A549 (cell line): Measurements from ENCODE around the gene ELOVL5.

Experiments
- BHLHE40 ChIP-seq: IDR thresholded peaks from 2 replicates; pipeline ENCODE4 v1.6.1; 2012; ENCODE audit warnings: low read depth, low read length, inconsistent platforms
- CHD2 ChIP-seq: fragments of 150-350 bp; IDR thresholded peaks from 2 replicates; pipeline ENCODE4 v1.6.1; 2014; ENCODE audit warnings: low read length; ENCODE audit not compliant: partially characterized antibody
- GATA3 ChIP-seq: IDR thresholded peaks from 2 replicates; pipeline ENCODE4 v1.6.1; 2012; ENCODE audit warnings: borderline replicate concordance
- JUN ChIP-seq, 2 experiments: fragments of >200 bp; sonication (Bioruptor Twin); formaldehyde crosslinking; IDR thresholded peaks; 2 replicates in 1 of 2; 3 replicates in 1 of 2; pipeline ENCODE4 v1.6.1; 2016 to 2017
- MAX ChIP-seq: IDR thresholded peaks from 2 replicates; pipeline ENCODE4 v1.6.1; 2012
- MYC ChIP-seq: IDR thresholded peaks from 2 replicates; pipeline ENCODE4 v1.6.1; 2012; ENCODE audit warnings: mild to moderate bottlenecking, inconsistent platforms, low read length, improper control_type of control experiment, borderline replicate concordance
- POLR2A ChIP-seq: IDR thresholded peaks from 2 replicates; pipeline ENCODE4 v1.6.1; 2012; ENCODE audit warnings: mild to moderate bottlenecking, low read length
- RAD21 ChIP-seq, 2 experiments: fragments of >200 bp in 1 of 2; sonication (Bioruptor Twin) in 1 of 2; formaldehyde crosslinking in 1 of 2; IDR thresholded peaks in 1 of 2; conservative IDR thresholded peaks in 1 of 2; 2 replicates in 1 of 2; 3 replicates in 1 of 2; pipeline ENCODE4 v1.6.1; 2012 to 2018; ENCODE audit warnings: inconsistent platforms in 1 of 2
- REST ChIP-seq: fragments of 200-600 bp; sonication (generic); IDR thresholded peaks from 2 replicates; pipeline ENCODE4 v1.6.1; 2016; ENCODE audit warnings: antibody characterized with exemption, mild to moderate bottlenecking, moderate library complexity
- RFX5 ChIP-seq: fragments of 450-650 bp; IDR thresholded peaks from 2 replicates; pipeline ENCODE4 v1.7.1; 2014; ENCODE audit warnings: antibody characterized with exemption, mild to moderate bottlenecking, moderate library complexity
- SREBF2 ChIP-seq: fragments of 450-650 bp; IDR thresholded peaks from 2 replicates; pipeline ENCODE4 v1.6.1; 2014; ENCODE audit warnings: mild to moderate bottlenecking, moderate library complexity
- TF ChIP-seq, protein P1 (sequence below): fragments of >200 bp; sonication (Bioruptor Twin); formaldehyde crosslinking; IDR thresholded peaks from 3 replicates; pipeline ENCODE4 v1.5.1; 2016
- TF ChIP-seq, protein P2 (sequence below): fragments of 150-350 bp; IDR thresholded peaks from 2 replicates; pipeline ENCODE4 v1.6.1; 2014; ENCODE audit warnings: low read depth, mild to moderate bottlenecking, low read length

DNA sequence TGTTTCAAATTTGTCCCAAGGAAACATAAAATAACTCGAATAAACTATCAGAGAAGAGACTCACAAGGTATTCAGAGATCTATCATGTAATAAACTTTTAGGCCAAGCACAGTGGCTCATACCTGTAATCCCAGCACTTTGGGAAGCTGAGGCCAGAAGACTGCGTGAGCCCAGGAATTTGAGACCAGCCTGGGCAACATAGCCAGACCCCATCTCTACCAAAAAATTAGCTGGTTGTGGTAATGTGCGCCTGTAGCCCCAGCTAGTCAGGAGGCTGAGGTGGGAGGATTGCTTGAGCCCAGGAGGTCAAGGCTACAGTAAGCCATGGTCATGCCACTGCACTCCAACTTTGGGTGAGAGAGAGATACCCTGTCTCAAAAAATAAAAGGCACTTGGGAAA, 120.9 kb downstream of the ELOVL5 start:
- TF ChIP-seq, protein P1, sequence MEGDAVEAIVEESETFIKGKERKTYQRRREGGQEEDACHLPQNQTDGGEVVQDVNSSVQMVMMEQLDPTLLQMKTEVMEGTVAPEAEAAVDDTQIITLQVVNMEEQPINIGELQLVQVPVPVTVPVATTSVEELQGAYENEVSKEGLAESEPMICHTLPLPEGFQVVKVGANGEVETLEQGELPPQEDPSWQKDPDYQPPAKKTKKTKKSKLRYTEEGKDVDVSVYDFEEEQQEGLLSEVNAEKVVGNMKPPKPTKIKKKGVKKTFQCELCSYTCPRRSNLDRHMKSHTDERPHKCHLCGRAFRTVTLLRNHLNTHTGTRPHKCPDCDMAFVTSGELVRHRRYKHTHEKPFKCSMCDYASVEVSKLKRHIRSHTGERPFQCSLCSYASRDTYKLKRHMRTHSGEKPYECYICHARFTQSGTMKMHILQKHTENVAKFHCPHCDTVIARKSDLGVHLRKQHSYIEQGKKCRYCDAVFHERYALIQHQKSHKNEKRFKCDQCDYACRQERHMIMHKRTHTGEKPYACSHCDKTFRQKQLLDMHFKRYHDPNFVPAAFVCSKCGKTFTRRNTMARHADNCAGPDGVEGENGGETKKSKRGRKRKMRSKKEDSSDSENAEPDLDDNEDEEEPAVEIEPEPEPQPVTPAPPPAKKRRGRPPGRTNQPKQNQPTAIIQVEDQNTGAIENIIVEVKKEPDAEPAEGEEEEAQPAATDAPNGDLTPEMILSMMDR = no peak
- TF ChIP-seq POLR2A = no peak
- no peak for TF ChIP-seq BHLHE40
- no peak for TF ChIP-seq CHD2
- no peak for TF ChIP-seq RFX5
- TF ChIP-seq REST = no peak
- TF ChIP-seq RAD21 (conservative IDR thresholded peaks at IDR 0.05 in 1 of 2, IDR thresholded peaks at IDR 0.05 in 1 of 2) = no peak
- TF ChIP-seq, protein P2, sequence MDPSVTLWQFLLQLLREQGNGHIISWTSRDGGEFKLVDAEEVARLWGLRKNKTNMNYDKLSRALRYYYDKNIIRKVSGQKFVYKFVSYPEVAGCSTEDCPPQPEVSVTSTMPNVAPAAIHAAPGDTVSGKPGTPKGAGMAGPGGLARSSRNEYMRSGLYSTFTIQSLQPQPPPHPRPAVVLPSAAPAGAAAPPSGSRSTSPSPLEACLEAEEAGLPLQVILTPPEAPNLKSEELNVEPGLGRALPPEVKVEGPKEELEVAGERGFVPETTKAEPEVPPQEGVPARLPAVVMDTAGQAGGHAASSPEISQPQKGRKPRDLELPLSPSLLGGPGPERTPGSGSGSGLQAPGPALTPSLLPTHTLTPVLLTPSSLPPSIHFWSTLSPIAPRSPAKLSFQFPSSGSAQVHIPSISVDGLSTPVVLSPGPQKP = no peak
- TF ChIP-seq JUN (IDR thresholded peaks at IDR 0.05) = no peak
- TF ChIP-seq MYC = no peak
- TF ChIP-seq SREBF2 = no peak
- no peak for TF ChIP-seq GATA3
- TF ChIP-seq MAX = no peak
